Gastroesophageal sphincter (tissue), 3 donors: ENCODE data around the gene RITA1.

Experiments
- EP300 ChIP-seq: sonication (generic); formaldehyde crosslinking; IDR thresholded peaks from one replicate; pipeline ENCODE4 v1.6.1; 2017; ENCODE audit warnings: antibody characterized with exemption, mild to moderate bottlenecking
- TF ChIP-seq, protein P1 (sequence below), 4 experiments: fragments of 200-600 bp in 2 of 4; fragments of 450-650 bp in 2 of 4; sonication (generic) in 1 of 4; IDR thresholded peaks; one replicate each; pipeline ENCODE4 v1.5.1; 2017 to 2019; ENCODE audit warnings: antibody characterized with exemption in 4 of 4, mild to moderate bottlenecking in 2 of 4, moderate library complexity in 2 of 4

DNA sequence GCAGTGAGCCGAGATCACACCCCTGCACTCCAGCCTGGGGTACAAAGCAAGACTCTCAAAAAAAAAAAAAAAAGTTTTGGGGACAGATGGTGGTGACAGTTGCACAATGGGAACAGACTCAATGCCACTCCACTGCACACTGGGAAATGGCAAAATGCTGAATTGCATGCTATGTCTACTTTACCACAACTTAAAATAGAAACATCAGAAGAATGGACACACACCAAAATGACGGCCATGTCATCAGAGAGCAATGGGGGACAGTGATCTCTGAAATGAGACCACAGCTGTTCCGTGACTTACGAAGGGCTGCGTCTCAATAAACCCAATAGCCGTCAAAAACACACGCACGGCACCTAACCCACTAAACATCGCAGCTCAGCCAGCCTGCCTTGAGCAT lies 14.0 kb upstream of the RITA1 start:
- TF ChIP-seq, protein P1, sequence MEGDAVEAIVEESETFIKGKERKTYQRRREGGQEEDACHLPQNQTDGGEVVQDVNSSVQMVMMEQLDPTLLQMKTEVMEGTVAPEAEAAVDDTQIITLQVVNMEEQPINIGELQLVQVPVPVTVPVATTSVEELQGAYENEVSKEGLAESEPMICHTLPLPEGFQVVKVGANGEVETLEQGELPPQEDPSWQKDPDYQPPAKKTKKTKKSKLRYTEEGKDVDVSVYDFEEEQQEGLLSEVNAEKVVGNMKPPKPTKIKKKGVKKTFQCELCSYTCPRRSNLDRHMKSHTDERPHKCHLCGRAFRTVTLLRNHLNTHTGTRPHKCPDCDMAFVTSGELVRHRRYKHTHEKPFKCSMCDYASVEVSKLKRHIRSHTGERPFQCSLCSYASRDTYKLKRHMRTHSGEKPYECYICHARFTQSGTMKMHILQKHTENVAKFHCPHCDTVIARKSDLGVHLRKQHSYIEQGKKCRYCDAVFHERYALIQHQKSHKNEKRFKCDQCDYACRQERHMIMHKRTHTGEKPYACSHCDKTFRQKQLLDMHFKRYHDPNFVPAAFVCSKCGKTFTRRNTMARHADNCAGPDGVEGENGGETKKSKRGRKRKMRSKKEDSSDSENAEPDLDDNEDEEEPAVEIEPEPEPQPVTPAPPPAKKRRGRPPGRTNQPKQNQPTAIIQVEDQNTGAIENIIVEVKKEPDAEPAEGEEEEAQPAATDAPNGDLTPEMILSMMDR (IDR thresholded peaks at IDR 0.05): no peak
- no peak for TF ChIP-seq EP300
